ENCODE data around the gene TEKTIP1. TPM values are rescaled to one million over a fixed set of nuclear protein-coding genes. Genes with fewer than 3 reads are reported as not detected.
"Not testable (repeated sequence)": the region's sequence is repeated elsewhere in the genome, so short reads cannot be mapped to it uniquely, and the experiment has no call there.

TEKTIP1 gene
- total RNA-seq, 2 donors from 2014 or later, result 2.2 to 3.5 TPM

- DNase-seq, result peak; percentile 57 to 63
- ATAC-seq, result peak; percentile 10
- intact Hi-C loops (cut with DNase I, micrococcal nuclease), result no loop called here
Measured at GRCh38 chr19:3506384-3507340, 32.3 kb upstream of the TEKTIP1 start.

GRCh38 chr19:3507371-3508120, 31.4 kb upstream of the TEKTIP1 start:
- intact Hi-C loops (cut with DNase I, micrococcal nuclease), result no loop called here
- DNase-seq, result peak; percentile 23 to 51
- ATAC-seq, result no peak

- DNase-seq; intact Hi-C loops (cut with DNase I, micrococcal nuclease); ATAC-seq: not testable (repeated sequence)
Measured at GRCh38 chr19:3508121-3508661, 30.8 kb upstream of the TEKTIP1 start.

GRCh38 chr19:3508771-3509535, 30.0 kb upstream of the TEKTIP1 start:
- intact Hi-C loops (cut with DNase I, micrococcal nuclease), result no loop called here
- no peak for DNase-seq
- ATAC-seq, result no peak

- intact Hi-C loops (cut with DNase I, micrococcal nuclease), result no loop called here
- DNase-seq (no peak), ATAC-seq (no peak)
Measured at GRCh38 chr19:3509566-3509989, 29.4 kb upstream of the TEKTIP1 start.

- DNase-seq (no peak), ATAC-seq (no peak)
- intact Hi-C loops (cut with DNase I, micrococcal nuclease), result no loop called here
Measured at GRCh38 chr19:3510727-3511126, 28.2 kb upstream of the TEKTIP1 start.

GRCh38 chr19:3511506-3512251, 27.3 kb upstream of the TEKTIP1 start:
- intact Hi-C loops (cut with DNase I, micrococcal nuclease), result no loop called here
- ATAC-seq, result no peak
- no peak for DNase-seq

GRCh38 chr19:3512562-3513228, 26.3 kb upstream of the TEKTIP1 start:
- intact Hi-C loops (cut with DNase I, micrococcal nuclease), result no loop called here
- DNase-seq (no peak), ATAC-seq (no peak)

GRCh38 chr19:3513229-3514140, 25.5 kb upstream of the TEKTIP1 start:
- ATAC-seq (no peak), DNase-seq (no peak)
- intact Hi-C loops (cut with DNase I, micrococcal nuclease), result no loop called here

- ATAC-seq (no peak), DNase-seq (no peak)
- intact Hi-C loops (cut with DNase I, micrococcal nuclease), result no loop called here
Measured at GRCh38 chr19:3514930-3515329, 24.0 kb upstream of the TEKTIP1 start.

- intact Hi-C loops (cut with DNase I, micrococcal nuclease), result no loop called here
- ATAC-seq, result no peak
- no peak for DNase-seq
Measured at GRCh38 chr19:3515891-3516422, 23.0 kb upstream of the TEKTIP1 start.

GRCh38 chr19:3516675-3517207, 22.2 kb upstream of the TEKTIP1 start:
- DNase-seq, result peak; percentile 43 to 61
- peak; percentile 70 for ATAC-seq
- intact Hi-C loops (cut with DNase I, micrococcal nuclease), result no loop called here

- DNase-seq (no peak), ATAC-seq (no peak)
- intact Hi-C loops (cut with DNase I, micrococcal nuclease), result no loop called here
Measured at GRCh38 chr19:3517638-3518037, 21.3 kb upstream of the TEKTIP1 start.

- intact Hi-C loops (cut with DNase I, micrococcal nuclease), result no loop called here
- DNase-seq (no peak), ATAC-seq (no peak)
Measured at GRCh38 chr19:3518255-3518654, 20.7 kb upstream of the TEKTIP1 start.

GRCh38 chr19:3518659-3519058, 20.3 kb upstream of the TEKTIP1 start:
- no peak for DNase-seq

GRCh38 chr19:3519126-3519525, 19.8 kb upstream of the TEKTIP1 start:
- ATAC-seq, result no peak
- intact Hi-C loops (cut with DNase I, micrococcal nuclease), result no loop called here
- no peak for DNase-seq

More at GRCh38 chr19:3518659-3519058, 20.3 kb upstream of the TEKTIP1 start:
- no peak for ATAC-seq
- intact Hi-C loops (cut with DNase I, micrococcal nuclease), result no loop called here
